Fibroblast of pulmonary artery (primary cell): ENCODE measurements around the gene CACNG4.

Experiments
- DNase-seq: peaks from one replicate; pipeline ENCODE4 v3.0.0-alpha.2; 2010; ENCODE audit warnings: low read depth
- H3K4me3 ChIP-seq: replicated peaks from 2 replicates; pipeline ENCODE4 v1.5.1; 2011; ENCODE audit warnings: low read depth, mild to moderate bottlenecking, control low read depth, low read length, moderate library complexity
- TF ChIP-seq, protein P1 (sequence below): IDR thresholded peaks from 2 replicates; pipeline ENCODE4 v1.5.1; 2011; ENCODE audit warnings: mild to moderate bottlenecking, control low read depth, low read length, inconsistent platforms; ENCODE audit errors: missing control alignments

Gene CACNG4

DNA sequence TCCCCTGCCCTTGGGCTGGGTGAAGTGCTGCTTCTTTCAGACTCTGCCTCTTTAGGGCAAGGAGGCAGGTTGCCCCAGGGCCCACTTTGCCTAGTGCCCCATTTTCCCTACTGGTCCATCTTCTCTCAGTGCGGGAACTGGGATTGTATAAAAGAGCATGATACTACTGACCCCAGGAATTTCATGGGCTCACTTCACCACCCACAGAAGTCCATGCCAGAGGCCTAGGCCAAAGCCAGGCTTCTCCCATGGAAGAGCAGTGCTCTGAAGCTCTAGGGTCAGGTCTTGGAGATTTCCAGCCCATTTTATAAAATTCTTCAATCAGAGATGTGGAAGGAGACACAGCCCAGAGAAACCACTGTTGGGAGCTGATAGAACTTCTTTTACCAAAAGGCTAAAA lies 85.6 kb downstream of the CACNG4 start:
- DNase-seq: no peak
- TF ChIP-seq, protein P1, sequence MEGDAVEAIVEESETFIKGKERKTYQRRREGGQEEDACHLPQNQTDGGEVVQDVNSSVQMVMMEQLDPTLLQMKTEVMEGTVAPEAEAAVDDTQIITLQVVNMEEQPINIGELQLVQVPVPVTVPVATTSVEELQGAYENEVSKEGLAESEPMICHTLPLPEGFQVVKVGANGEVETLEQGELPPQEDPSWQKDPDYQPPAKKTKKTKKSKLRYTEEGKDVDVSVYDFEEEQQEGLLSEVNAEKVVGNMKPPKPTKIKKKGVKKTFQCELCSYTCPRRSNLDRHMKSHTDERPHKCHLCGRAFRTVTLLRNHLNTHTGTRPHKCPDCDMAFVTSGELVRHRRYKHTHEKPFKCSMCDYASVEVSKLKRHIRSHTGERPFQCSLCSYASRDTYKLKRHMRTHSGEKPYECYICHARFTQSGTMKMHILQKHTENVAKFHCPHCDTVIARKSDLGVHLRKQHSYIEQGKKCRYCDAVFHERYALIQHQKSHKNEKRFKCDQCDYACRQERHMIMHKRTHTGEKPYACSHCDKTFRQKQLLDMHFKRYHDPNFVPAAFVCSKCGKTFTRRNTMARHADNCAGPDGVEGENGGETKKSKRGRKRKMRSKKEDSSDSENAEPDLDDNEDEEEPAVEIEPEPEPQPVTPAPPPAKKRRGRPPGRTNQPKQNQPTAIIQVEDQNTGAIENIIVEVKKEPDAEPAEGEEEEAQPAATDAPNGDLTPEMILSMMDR: no peak

DNA sequence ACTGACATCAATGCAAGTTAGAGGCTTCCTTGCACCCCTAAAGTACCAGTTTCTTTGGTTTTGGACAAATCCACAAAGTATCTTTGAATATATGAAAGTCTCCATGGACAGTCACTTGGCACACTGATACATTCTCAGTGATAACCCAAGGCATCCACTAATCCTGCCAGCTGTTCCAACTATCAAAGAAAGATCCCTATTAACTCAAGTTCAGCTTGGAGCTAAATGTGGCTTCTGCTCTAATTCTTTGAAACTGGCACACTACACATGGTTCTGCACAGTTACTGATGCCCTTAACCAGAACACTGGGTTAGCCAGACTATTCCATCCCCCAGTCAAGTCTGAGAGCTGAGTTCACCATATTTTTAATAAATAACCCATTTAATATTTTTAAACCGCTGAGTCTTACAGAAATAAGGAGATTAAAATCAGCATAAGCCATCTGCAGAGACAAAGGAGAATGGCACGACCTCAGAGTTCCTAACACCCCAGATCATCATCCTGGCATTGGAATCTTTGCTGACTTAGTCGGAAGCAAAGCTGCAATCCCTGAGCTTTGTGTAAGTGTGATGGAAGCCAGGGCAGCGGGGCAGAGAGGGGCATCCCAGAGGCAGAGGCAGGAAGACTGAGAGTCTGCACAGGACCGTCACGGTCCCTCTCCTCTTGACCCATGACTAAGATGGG lies 86.1 kb downstream of the CACNG4 start:
- no peak for DNase-seq
- no peak overlapping the region for H3K4me3 ChIP-seq
- TF ChIP-seq, protein P1: no peak

More for the DNA sequence above, 85.6 kb downstream of the CACNG4 start:
- H3K4me3 ChIP-seq: no peak overlapping the region

DNA sequence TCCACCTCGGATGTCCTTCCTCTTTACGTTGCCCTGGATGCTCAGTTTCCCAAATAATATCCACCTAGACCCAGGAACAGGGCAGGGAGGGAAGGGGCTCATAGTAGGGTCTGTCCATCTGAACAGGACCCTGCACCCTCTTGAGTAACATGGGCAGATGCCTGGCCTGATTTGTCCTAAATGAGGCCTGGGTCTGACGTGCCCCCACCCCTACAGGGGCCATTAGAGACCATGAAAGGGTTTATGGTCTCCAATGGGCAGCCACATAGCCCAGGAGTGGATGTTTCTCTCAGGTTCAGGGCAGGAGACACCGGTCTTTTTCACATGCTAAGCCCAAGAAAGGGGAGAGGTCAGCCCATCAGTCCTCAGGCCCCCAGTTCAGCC lies 86.6 kb downstream of the CACNG4 start:
- TF ChIP-seq, protein P1: no peak
- H3K4me3 ChIP-seq: no peak overlapping the region
- DNase-seq: no peak

DNA sequence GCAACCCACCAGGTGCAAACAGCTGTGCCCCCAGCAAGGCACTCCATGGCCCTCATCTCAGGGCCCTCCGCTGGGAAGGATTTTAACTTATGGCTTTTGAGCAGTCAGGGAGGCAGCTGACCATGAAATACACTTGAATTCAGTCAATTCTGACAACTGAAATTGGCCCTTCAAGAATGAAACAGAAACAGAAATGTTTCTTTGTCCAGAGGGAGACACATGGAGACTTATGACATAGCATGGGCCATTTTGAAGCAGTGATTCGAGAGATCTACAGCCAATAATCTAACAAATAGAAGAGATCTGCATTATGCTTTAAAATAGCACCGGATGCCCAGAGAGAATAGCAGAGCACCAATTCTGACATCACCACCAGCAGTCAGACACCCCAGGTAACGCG lies 87.3 kb downstream of the CACNG4 start:
- no peak overlapping the region for H3K4me3 ChIP-seq
- no peak for DNase-seq
- TF ChIP-seq, protein P1: no peak

DNA sequence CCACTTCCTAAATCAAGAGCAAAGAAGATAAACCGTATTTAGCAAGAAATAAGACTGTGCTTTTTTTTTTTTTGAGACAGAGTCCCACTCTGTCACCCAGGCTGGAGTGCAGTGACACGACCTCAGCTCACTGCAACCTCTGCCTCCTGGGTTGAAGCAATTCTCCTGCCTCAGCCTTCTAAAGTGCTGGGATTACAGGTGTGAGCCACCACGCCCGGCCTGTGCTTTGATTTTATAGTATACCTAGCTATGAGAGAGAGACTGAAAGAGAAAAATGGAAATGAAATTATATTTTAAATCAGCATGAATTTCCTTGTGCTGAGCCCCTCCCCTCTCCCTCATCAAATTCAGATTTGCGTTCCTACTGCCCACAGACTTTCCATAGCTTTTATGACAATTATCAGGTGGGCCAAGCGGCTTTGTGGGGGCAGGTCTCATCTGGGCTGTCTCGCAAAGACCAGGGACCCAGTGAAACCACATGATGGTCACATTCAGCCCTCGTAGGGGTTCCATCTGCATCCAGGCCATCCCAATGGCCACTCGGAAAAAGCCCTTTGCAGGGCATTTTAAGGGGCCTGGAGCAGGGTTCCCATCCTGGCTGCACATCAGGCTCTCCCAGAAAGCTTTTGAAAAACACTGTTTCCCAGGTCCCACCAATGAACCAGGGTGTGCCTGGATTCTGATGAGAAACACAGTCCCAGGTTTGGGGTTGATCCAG lies 88.4 kb downstream of the CACNG4 start:
- DNase-seq: no peak
- TF ChIP-seq, protein P1: no peak
- H3K4me3 ChIP-seq: no peak overlapping the region

DNA sequence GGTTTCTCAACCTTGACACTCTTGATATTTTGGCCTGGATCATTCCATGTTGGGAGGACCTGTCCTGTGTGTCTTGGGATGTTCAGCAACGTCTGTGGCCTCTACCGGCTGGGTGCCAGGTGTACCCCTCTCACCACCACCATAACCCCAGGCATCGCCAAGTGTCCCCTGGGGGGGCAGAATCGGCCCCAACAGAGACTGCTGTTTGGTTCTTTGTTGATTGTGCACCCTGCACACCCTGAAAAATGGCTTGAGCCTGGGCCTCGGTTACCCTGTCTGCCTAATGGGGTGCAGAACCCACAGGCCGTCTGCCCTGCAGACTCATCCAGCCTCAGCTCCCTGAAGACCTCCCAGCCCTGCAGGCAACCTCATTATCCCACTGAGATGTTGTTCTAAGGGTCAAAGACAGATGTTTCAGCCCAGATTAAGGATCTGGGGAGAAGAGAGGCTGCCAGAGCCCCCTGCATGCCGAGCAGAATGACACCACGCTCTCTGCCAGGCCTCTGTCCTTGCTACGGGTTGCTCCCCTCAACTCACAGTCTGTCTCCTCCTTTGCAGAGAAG lies 89.0 kb downstream of the CACNG4 start:
- no peak overlapping the region for H3K4me3 ChIP-seq
- no peak for DNase-seq
- TF ChIP-seq, protein P1: no peak
